ENCODE data around the gene PHLPP1. TPM values are rescaled to one million over a fixed set of nuclear protein-coding genes. Genes with fewer than 3 reads are reported as not detected.

Gene PHLPP1
- total RNA-seq, 2 donors from 2014 or later = 7.8 to 11.4 TPM

DNA sequence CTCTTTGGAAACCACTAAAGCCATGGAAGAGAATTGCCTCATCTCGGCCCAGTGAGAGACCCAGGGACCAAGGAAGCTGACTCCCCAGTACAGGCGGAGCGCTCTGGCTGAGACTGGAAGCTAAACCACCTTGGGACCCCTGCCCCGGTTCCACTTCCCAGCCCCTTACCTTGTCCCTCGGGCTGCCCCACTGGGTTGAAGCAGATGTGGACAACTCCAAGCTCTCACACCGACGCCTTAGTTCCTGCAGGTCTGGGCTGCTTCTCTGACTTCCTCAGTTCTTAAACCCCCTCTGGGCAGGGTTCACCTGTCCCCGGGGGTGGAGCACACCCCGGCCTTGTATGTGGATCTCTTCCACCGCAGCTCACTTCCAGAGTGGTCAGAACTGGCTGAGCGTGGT is 266.2 kb downstream of the PHLPP1 start:
- no peak for DNase-seq (ENCODE audit: low spot score)
- intact Hi-C loops (cut with DNase I) = loop anchor here (5.0 to 10.0 kb wide), 2 partner anchors 267 to 394 kb away; partner anchors contain the start of gene PHLPP1 (in 1 of the 2)

DNA sequence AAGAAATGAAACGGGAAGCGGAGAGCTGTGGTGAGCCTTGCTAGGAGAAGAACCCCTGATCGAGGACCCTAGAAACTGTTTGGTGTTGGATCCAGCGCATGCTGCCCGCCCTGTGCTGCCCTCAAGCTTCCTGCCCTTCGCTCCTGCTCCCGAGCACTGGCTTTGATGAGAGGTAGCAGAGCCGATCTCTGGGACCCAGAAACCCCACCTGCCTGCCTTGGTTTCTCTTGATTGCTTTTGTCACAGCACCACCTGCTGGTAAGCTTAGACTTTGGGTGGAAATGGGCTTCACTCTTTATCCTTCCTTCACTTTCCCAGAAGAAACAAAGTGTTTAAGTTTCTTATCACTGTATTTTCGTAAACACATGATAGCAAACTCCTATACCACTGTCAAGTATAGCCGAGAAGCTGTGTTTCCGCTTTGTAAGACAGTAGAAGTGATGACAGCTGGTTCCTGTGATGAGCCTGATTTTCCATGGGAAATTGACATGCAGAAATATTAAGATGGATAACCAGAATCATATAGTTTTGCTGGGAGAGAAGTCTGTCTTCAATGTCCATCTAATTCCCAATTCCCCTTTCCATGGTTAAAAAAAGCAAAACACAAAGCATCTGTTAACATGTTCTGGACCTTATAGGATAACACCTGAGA is 267.4 kb downstream of the PHLPP1 start:
- no peak for DNase-seq (ENCODE audit: low spot score)
- intact Hi-C loops (cut with DNase I) = loop anchor here (1.0 to 10.0 kb wide), 3 partner anchors 268 to 395 kb away; partner anchors contain the start of gene PHLPP1 (in 1 of the 2)

DNA sequence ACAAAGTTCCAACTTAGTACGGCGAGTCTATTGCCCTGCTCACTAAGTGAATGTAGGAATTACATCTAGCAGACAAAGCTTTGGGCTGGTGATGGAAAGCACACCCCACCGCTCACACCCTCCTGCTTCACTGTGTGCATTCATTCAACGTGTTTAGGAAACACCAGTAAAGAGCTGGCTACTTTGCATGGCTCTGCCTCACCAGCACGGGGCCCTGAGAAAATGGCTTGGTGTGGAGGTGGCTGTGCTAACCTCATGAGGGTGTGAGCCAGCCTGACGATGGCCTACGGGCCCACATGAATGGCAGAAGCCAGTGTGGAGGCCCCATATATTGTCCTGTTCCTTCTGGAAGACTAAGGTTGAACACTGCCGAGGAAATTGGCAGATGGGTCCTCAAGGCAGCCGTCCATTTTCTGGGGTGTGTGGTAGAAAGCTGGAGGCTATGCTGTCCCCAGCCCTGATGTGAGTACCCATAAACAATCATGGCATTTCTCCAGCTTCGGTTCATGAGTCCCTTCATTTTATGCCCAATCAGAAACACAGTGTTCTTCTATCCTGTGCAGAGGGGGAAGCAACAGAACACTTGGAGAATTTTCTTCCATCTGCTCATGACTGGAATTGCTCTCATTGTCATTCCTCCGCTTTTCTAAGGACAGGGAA is 269.4 kb downstream of the PHLPP1 start:
- no peak for DNase-seq (ENCODE audit: low spot score)

DNA sequence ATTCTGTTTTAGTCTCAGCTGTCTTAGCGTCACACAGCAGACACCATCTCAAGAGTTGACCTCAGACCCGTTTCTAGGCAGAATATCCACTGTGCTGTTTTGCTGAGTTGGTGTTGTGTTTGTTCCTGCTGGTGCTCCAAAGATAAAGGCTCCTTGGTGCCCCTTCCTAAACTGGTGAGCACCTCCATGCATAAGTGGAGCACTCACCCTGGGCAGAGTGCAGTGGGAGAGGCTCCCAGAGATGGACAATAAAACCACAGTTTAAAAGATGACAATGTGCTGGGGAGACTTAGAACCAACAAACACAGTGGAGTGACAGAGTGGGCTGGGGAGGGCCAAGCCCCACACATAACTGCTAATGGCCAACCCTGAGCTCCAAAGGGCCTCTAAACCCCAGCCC is 271.1 kb downstream of the PHLPP1 start:
- DNase-seq (ENCODE audit: low spot score) = no peak
- intact Hi-C loops (cut with DNase I) = loop anchor here (5.0 to 10.0 kb wide), 2 partner anchors 272 to 549 kb away; partner anchors contain the start of gene PHLPP1 (in 1 of the 2)

More for the DNA sequence above, 269.4 kb downstream of the PHLPP1 start:
- intact Hi-C loops (cut with DNase I) = loop anchor here (5.0 to 10.0 kb wide), 3 partner anchors 270 to 547 kb away; partner anchors contain the start of gene PHLPP1 (in 1 of the 2)

DNA sequence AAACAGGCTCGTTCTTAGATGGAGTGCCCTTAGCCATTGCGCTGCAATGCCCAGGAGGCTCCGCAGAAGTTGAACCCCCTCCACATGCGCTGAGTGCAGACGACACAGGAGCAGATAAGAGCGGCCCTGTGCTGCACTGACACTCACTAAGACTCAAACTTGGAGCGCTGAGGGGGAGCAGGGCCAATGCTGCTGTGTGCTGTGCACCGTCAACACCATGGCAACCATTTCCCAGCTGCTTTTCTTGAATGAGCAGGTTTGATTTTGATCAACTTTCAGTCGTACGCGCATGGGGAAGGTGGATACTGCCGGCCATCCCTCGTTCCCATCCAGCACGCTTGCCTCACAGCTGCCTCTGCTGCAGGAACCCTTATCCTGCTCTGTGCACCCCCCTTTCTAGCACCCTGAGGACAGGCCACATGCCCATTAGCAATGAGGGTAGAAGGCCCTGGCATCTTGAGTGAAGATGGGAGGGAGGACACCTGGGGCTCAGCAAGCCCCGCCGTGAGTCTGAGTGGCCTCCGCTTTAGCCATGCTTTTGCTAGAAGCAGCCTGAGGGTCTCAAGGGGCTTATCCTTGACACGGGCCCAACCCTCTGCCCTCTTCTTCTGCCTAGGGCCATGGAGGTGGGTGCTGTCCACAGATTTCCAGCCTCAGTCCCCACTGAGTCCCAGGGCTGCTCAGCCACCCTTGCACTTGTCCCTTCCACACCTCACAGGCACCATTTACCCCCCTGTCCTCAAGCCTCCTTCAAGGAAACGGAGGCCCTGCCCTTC is 271.9 kb downstream of the PHLPP1 start:
- intact Hi-C loops (cut with DNase I) = loop anchor here (5.0 to 10.0 kb wide), 2 partner anchors 272 to 550 kb away; partner anchors contain the start of gene PHLPP1 (in 1 of the 2)

DNA sequence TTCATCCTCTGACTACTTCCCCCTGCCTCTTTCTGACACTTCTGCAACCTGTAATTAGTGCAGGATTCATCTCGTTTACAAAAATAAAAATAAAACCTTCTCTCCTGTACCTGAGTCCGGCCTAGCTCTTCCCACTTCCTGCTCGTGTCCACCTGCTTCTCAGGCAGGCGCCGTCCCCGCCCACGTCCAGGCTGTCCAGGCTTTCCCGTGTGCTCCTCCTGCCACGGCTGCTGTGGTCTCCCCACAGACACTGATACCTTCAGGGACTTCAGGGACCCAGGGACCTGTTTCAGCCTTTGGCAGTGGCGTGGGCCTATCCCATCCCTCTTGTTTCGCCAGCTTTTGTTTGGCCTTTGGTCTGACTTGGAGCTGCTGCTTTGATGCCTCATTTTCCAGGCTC is 272.5 kb downstream of the PHLPP1 start:
- intact Hi-C loops (cut with DNase I) = loop anchor here (5.0 to 10.0 kb wide), 2 partner anchors 273 to 551 kb away; partner anchors contain the start of gene PHLPP1 (in 1 of the 2)
- no peak for DNase-seq (ENCODE audit: low spot score)

More for the DNA sequence above, 271.9 kb downstream of the PHLPP1 start:
- peak; percentile 73 for DNase-seq (ENCODE audit: low spot score)

DNA sequence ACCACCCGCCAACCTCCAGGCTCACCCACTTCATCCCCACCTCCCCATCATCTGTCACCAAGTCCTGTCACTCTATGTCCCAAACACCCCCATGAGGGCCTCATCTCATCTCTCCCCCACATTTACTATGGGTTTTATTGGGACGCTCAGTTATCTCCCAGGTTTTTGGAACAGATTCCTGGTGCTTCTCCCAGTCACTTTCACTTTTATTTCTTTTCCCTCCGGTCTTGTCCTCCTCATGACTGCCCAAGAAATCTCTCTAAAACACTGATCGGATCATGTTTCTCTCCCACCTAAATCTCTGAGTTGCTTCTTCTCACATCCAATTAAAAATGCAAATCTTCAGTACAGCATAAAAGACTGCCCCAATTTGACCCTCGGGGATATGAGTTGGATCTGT is 273.1 kb downstream of the PHLPP1 start:
- intact Hi-C loops (cut with DNase I) = loop anchor here (5.0 to 10.0 kb wide), 2 partner anchors 274 to 551 kb away; partner anchors contain the start of gene PHLPP1 (in 1 of the 2)
- DNase-seq (ENCODE audit: low spot score) = no peak

DNA sequence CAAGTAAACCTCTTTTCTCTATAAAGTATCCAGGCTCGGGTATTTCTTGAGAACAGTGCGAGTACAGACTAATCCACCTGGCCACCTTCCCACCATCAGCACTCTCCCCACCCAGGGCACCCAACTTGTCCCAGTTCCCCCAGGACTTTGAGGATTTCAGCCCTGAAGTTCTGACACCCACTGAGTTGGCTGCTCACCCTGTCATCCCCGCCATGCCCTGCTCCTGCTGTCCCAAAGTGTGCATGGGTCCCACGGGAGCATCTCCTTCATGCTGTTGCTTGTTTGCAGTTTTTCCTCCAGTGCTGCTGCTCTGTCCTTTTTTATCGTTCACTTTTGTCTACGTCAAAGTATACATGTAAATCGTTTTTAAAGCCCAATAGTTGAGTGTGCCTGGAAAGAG is 273.9 kb downstream of the PHLPP1 start:
- intact Hi-C loops (cut with DNase I) = loop anchor here (5.0 to 10.0 kb wide), 2 partner anchors 274 to 552 kb away; partner anchors contain the start of gene PHLPP1 (in 1 of the 2)
- peak; percentile 55 for DNase-seq (ENCODE audit: low spot score)

DNA sequence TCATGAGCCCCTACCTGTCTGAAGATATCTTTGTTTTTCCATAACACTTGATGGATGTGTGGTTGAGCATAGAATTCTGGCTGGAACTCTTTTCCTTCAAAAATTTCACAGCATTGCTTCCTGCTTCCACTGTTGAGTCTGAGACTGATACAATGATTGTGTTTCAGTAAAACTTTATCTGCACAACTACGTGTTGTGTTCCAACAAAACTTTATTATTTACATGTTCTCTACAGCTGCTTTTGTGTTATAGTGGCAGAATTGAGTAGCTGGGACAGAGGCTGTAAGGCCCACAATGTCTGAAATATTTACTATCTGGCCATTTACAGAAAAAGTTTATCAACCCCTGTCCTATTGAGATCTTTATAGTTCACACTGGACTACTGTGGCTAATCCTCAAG is 275.3 kb downstream of the PHLPP1 start:
- intact Hi-C loops (cut with DNase I) = no loop called here
- no peak for DNase-seq (ENCODE audit: low spot score)

DNA sequence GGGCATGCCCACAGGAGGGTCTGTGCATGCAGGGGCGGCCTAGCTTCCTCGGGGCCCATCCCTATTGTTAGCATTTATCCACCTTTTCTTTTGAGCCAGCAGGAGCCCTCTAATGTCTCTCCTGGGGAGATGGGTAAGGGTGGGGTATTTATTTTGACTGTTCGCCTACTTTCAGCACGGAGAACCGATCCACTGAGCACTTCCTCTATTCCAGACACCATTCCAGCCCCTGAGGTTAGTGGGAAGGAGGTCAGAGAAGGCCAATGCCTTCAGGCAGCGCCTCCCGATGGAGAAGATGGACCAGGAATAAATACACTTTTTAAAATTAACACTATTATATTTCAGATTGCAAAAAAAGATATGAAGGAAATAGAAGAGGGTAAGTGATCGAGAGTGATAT is 276.0 kb downstream of the PHLPP1 start:
- intact Hi-C loops (cut with DNase I) = no loop called here
- no peak for DNase-seq (ENCODE audit: low spot score)

DNA sequence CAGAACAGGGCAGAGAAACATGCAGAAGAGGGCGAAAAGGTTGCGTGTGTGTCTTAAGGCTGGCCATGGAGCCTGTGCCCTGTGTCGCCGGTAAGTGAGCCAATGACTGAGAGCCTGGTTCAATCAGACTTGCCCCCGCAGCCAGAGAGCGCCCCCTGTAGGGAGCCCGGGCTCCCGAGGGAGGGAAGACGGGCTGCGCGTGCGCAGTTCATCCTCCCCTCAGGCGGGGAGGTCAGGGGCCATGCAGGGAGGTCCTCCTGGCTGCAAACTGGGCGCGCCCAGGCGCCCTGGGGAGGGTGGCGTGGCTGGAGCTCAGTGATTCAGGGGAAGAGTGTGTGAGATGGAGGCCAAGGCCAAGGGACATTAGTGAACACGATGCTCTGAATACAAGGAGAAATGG is 276.6 kb downstream of the PHLPP1 start:
- intact Hi-C loops (cut with DNase I) = no loop called here
- DNase-seq (ENCODE audit: low spot score) = peak; percentile 80

DNA sequence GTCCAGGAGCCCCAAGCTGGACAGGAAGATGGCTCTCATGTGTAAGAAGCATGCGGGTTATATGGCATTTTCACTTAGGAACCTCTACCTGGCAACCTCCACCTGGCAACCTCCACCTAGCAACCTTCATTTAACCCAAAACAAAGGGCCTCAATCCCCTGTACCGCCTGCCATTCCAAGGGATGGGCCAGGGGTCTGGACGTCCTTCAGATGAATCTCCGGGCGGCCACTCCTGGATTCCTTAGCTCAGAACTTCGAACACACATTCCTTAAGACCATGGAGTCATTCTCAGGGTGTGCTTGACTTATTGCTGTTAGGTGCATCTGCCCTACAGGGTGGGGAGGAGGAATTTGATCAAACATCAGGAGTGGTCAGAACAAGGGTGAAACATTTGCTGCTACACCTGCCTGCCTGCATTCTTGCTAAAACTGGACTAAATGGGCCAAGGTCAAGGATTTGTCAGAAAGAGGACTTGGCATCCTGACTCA is 277.6 kb downstream of the PHLPP1 start:
- intact Hi-C loops (cut with DNase I) = no loop called here
- no peak for DNase-seq (ENCODE audit: low spot score)

DNA sequence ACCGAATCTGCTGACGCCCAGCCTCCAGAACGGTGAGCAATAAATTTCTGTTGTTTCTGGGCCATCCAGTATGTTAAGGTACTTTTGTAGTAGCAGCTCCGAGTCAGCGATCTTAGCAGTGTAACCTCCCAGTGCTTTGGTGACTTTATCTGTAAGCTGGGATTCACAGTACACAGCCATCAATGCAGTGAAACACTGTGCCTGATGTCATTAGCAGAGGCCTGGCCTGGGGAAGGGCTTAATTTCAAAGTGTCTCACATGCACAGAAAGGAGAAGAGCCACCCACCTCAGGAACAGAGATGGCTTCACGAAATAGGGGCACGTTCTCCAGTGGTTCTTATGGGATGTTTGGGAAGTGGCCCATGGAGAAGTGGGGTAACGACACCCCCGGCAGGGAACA is 281.2 kb downstream of the PHLPP1 start:
- intact Hi-C loops (cut with DNase I) = no loop called here
- no peak for DNase-seq (ENCODE audit: low spot score)

DNA sequence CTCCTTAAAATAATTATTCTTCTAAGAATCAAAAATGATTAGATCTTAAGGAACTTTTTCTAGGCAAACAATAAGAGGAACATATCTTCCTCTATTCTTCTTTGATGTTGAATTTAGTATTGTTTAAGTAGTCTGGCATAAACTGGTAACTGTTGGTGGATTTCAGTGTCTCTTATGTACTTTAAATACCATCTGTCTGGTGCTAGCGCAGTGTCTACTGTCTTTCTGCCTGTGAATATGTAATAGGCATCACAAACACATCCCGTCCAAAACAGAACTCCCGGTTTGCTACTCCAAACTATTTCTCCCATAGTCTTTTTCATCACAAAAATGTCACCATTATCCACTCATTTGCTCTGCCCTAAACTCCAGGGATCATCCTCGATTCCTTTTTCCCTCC is 281.7 kb downstream of the PHLPP1 start:
- intact Hi-C loops (cut with DNase I) = no loop called here
- DNase-seq (ENCODE audit: low spot score) = no peak

DNA sequence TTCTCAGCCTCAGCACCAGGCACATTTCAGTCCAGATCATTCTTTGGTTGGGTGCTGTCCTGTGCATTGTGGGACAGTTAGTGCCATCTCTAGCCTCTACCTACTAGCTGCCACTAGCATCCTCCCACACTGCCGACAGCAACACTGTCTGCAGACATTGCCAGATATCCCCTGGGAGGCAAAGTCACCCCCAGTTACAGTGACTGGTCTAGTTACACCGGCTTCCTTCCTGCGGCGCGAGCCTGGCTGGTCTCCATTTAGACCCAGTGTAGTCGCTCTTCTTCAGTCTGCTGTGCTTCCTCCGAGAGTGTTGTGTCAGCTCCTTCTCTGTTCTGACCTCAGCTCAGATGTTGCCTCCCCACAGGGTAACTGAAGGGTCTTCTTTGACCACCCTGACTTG is 283.1 kb downstream of the PHLPP1 start:
- peak; percentile 58 for DNase-seq (ENCODE audit: low spot score)
- intact Hi-C loops (cut with DNase I) = no loop called here

DNA sequence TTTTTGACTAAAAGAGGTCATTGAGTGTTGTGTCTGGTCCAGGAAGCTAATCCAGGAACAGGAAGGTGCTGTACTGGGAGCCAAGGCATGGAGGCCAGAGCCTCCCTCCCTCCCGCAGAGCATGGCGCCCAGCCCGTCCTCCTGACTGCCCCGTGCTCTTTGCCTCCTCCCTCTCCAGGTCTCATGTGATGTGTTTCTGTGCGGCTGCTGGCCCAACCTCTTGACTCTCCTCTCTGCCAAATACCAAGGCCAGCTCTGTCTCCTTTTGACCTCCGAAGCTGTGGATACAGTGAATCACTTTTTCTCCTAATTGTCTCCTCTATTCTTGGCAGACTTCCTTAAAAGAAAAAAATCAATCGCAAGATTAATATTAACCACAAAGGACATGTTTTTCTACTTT is 284.1 kb downstream of the PHLPP1 start:
- DNase-seq (ENCODE audit: low spot score) = peak; percentile 94
- intact Hi-C loops (cut with DNase I) = no loop called here

DNA sequence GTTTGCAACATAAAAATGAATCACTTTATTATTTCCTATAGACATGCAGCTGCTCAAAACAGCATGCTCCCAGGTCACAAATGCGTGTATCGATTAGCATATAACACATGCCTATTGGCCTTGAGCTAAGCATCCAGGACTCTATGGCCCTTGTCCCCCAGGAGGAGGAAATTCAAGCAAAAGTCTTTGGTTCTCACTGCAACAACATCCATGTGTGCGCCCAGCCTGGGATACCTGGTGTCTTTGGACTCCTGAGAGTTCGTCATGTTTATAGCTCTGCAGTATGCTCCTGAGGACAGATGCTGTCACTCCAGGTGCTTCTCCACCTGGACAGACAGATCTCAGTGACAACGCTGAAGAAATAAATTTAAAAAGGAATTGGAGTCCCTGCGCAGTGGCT is 284.6 kb downstream of the PHLPP1 start:
- no peak for DNase-seq (ENCODE audit: low spot score)
- intact Hi-C loops (cut with DNase I) = no loop called here

DNA sequence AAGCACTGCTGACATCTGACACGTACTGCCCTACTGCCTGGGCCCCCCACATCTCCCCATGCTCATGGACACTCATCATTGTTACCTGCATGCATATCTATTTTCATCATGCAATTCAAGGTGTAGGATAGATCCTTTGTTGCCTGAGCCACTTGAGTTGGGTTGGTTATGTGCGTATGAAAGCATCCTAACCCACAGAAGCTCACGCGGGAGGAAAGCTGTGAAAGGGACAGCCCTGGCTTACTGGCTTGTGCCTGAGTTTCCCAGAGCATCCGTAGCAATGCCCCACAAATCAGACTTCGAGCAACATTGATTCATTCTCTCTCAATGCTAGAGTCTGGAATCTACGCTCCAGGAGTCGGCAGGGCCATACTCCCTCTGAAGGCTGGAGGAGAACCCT is 285.5 kb downstream of the PHLPP1 start:
- intact Hi-C loops (cut with DNase I) = no loop called here
- peak; percentile 62 for DNase-seq (ENCODE audit: low spot score)

DNA sequence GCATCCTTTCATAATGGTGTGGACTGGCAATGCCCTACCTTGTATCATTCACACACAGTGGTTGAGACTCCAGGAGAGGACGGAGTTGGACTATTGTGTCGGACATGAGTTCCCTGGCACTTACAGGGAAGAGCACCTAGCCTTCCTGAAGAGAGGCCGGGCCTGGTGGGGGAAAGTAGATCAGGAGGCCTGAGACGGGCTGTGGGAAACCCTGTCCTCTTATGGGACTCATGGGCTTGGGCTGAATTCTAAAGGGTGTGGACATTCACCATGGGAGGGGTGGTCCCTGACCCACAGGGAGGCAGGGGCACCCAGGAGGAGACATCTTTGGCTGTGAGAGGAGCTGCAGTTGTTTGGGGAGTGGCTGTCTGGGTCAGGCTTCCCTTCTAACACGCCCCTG is 286.5 kb downstream of the PHLPP1 start:
- intact Hi-C loops (cut with DNase I) = no loop called here
- DNase-seq (ENCODE audit: low spot score) = peak; percentile 48

Data from posterior vena cava (tissue), 2 donors.